GM03348 (cell line): ENCODE data around the gene TIMM21.
A peak's percentile ranks its signal among the peaks of the same experiment; 100 is the strongest.

Experiments used
- DNase-seq: peaks from one replicate; pipeline ENCODE4 v3.0.0; 2012; ENCODE audit warnings: low spot score

Gene TIMM21

DNA sequence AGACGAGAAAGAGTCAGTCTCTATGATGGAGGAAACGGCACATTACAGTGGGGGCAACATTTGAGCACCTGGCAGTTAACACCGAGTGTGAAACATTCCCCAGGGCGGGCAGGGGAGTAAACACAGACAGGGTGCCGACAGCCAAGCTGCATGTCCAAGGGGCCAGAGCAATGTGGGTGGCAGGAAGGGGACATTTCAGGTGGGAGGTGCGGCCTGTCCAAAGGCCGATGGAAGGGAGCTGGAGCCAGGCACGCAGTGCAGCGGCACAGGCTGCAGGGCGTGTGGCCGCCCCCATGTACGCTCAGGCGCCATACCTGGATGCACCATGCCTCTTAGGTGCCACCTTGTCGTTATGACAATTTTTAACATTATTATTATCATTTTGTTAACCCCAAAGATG, 43.3 kb downstream of the TIMM21 start:
- DNase-seq: no peak

DNA sequence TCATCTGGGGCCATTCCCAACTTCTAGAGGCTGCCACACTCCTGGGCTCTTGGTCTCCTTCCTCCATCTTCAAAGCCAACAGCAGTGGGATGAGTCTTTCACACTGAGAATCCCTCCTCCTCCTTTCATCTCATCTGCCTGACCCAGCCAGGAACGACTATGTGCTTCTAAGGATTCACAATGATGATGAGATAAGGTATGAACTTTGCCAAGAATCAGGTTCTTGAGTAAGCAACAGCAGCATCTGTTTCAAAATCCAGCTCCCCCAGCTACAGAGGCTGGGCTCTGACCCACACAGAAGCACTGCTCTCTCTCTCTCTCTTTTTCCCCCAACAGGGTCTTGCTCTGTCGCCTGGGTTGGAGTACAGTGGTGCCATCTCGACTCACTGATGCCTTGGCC, 46.4 kb downstream of the TIMM21 start:
- DNase-seq: no peak

DNA sequence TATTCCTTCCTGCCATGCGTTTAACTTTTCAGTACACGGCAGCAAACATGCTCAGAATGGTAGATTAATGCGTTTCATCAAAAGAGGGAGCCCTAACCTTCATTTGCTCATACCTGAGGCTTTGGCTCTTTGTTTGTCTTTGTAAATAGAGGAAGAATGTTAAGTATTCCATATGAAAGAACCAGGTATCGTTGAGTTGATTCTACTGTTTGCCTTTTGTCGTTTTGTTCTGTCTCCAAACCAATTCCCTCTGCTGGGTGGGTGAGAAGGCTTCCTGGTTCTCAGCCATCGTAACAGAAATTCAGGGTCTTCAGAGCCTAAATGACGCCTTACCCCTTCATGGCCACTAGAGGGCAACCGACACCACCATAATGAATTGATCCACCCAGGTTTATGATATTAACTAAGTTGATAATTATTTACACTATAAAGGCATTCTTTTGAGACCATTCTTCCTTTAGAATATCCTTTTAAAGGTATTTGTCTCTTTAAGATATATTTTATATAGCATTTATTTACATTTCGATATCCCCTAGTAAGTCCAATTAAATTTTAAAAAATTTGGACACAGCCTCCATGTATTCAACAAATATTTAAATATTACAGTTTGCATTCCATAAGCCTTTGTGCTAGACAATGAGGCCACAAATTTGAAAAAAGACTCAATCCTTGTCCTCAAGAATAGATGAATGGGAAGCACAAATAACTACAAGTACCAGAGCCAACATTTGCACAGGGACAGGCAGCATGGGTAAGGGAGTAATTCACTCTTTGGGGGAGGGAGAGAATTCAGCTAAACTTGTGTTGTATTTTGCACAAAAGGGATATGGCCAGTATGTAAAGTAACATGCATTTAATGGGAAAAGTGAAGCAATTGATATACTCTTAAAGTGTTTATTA, 48.1 kb downstream of the TIMM21 start:
- DNase-seq: peak; percentile 79

DNA sequence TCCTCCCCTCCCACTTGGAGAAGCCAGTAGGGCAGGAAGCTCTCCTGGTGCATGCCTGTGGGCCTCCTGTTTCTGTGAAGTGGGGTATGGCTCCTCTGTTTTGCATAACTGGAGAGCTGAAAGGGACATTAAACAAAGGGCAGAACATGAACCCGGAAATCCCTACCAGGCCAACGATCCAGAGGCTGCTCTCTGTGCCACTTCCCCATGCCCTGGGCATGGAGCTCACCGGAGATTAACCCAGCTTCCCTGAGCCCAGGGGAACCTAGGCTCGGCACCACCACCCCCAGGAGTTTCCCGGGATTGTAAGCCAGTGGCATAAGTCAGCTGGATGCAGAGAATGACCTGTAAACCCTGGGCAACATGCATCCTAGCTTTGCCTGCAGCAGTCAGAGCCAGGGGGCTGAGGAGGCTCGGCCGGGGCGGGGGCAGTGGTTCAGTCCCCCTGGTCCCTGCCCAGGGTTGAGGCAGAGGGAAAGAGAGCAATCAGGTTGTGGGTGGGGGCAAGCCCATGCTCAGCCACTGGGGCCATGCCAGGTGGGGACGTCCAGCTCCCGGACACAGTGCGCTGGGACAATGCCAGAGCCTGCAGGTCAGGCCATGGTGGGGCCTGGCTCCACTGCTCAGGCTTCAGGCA, 49.5 kb downstream of the TIMM21 start:
- DNase-seq: no peak

DNA sequence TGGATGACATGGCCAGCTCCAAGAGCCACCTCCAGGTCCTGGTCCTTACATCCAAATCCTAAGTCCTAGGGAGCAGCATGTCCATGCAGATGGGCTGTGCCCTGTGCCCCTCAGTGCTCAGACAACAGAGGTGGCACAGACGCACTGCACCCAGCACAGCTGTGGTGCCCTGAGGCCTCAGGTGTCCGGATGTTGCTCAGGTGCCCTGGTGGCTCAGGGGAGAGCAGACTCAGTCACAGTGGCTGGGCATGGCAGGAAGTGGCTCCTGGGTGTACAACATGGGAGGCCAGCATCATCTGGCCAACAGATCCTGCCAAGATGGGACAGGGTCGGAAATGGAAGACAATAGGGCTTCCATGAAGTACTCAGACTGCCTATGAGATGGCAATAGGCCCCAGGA, 50.1 kb downstream of the TIMM21 start:
- no peak for DNase-seq

DNA sequence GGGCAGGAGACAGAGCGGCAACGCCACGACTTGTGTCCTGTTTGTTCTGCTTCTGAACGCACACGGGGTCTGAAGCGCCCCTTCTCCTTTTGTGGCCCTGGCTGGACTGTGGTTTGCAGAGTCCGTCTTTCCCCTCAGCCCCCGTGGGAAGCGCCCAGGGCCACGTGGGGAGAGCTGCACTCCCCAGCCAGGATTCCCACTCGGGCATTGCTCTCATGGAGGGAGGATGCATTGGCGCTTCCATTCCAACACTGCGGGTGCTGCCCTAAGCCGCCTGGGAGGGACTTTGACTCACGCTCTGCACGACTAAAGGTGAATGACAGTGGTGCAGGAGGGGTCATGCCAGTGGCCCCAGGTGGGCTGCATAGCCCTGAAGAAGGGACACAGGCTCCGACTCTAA, 52.5 kb downstream of the TIMM21 start:
- DNase-seq: no peak

DNA sequence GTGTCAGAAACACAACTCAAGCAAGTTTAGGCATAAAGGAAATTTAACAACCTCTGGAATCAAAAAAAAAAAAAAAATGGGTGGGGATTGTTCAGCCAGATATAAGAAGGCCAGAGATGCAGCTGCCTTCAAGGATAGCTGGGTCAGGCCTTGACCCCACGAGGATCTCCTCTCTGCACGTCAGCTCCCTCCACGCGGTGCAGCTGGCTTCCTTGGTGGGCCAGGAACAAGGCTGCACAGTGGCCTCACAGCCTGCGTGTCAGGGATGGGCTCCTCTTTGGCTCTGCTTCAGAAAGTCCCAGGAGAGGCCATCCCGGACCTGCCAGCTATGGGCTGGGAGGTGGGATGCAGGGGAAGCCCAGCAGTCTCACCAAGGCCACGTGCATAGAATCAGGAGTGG, 55.5 kb downstream of the TIMM21 start:
- DNase-seq: no peak

DNA sequence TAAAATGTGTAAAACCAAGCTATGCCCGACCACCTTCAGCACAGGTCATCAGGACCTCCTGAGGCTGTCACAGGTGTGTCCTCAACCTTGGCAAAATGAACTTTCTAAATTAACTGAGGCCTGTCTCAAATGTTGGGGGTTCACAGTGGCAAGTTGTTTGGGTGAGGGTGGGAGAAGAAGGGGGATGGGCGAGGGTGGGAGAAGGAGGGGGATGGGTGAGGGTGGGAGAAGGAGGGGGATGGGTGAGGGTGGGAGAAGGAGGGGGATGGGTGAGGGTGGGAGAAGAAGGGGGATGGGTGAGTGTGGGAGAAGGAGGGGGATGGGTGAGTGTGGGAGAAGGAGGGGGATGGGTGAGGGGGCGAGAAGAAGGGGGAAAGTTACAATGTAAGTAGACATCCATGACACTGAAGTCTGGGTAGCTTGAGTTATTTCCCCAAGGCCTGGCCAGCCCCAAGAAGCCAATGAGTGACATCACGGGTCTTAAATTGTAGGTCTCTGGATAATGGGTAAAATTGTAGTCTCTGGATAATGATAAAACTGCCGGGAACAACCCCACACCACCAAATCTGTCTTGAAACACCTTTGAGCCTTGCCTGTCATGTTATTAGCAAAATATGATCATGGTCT, 56.3 kb downstream of the TIMM21 start:
- no peak for DNase-seq
